HG03066 (cell line): ENCODE results near the gene TRIP6.
A peak's percentile ranks its signal among the peaks of the same experiment; 100 is the strongest.

Experiments used
- ATAC-seq: cut with Tn5 transposase; IDR thresholded peaks from one replicate; pipeline ENCODE4 v1.9.1; 2021; ENCODE audit warnings: low read depth; ENCODE audit not compliant: unreplicated experiment

The TRIP6 gene

GRCh38 chr7:100867776-100868485 is 744 bp downstream of the TRIP6 start:
- ATAC-seq = peak; percentile 20

GRCh38 chr7:100873599-100874299 is 6.6 kb downstream of the TRIP6 start:
- ATAC-seq = no peak

GRCh38 chr7:100874300-100874576 is 7.1 kb downstream of the TRIP6 start:
- ATAC-seq = no peak

- peak; percentile 91 for ATAC-seq
These were observed 7.6 kb downstream of the TRIP6 start, which contains the start of gene SRRT for GRCh38 chr7:100874577-100875355. Gene SRRT, plus strand, starts transcription at chr7:100875103. Its CDS starts 488 bp downstream, at chr7:100875591.

- ATAC-seq = peak; percentile 27
These were observed 8.2 kb downstream of the TRIP6 start for GRCh38 chr7:100875356-100875751.

GRCh38 chr7:100878013-100878412 is 10.8 kb downstream of the TRIP6 start:
- no peak for ATAC-seq

GRCh38 chr7:100878685-100879084 is 11.5 kb downstream of the TRIP6 start:
- ATAC-seq = no peak

GRCh38 chr7:100879685-100880261 is 12.6 kb downstream of the TRIP6 start:
- ATAC-seq = no peak

GRCh38 chr7:100880645-100881044 is 13.5 kb downstream of the TRIP6 start:
- ATAC-seq = no peak

- ATAC-seq = no peak
These were observed 13.9 kb downstream of the TRIP6 start for GRCh38 chr7:100881136-100881535.

- ATAC-seq = no peak
These were observed 15.0 kb downstream of the TRIP6 start for GRCh38 chr7:100882201-100882600.

- no peak for ATAC-seq
These were observed 15.8 kb downstream of the TRIP6 start for GRCh38 chr7:100882785-100883526.

GRCh38 chr7:100884736-100885439 is 17.7 kb downstream of the TRIP6 start:
- no peak for ATAC-seq

- ATAC-seq = no peak
These were observed 18.4 kb downstream of the TRIP6 start for GRCh38 chr7:100885440-100886141.

- ATAC-seq = no peak
These were observed 19.2 kb downstream of the TRIP6 start for GRCh38 chr7:100886142-100886935.

- ATAC-seq = no peak
These were observed 19.8 kb downstream of the TRIP6 start for GRCh38 chr7:100886936-100887515.

- peak; percentile 45 for ATAC-seq
These were observed 20.5 kb downstream of the TRIP6 start for GRCh38 chr7:100887516-100888290.
